HUDEP-2 (cell line): Measurements from ENCODE around the gene ME3.
"Not testable (repeated sequence)": the region's sequence is repeated elsewhere in the genome, so short reads cannot be mapped to it uniquely, and the experiment has no call there.

ENCODE experiments used
- DNase-seq, 76 experiments: peaks; one replicate each; lab custom pipeline; 2025; ENCODE audit not compliant: unreplicated experiment in 76 of 76; lab: John Stamatoyannopoulos, UW

The ME3 gene

DNA sequence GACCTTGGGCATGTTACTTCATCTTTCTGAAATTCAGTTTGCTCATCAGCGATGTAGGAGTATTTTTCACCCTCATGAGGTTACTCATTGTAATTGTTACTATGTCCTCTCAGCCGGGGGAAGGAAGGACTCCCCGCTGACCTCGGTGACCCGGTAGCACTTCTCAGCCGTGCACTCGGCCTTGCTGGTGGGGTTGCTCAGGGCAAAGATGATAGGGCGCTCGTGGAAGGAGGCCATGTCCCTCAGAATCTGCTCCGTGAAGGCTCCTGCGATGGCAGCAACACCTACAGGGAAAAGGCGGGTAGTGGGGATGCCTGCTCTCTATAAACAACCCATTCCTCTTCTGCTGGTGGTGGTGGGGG is 225.5 kb downstream of the ME3 start:
- DNase-seq = no peak

DNA sequence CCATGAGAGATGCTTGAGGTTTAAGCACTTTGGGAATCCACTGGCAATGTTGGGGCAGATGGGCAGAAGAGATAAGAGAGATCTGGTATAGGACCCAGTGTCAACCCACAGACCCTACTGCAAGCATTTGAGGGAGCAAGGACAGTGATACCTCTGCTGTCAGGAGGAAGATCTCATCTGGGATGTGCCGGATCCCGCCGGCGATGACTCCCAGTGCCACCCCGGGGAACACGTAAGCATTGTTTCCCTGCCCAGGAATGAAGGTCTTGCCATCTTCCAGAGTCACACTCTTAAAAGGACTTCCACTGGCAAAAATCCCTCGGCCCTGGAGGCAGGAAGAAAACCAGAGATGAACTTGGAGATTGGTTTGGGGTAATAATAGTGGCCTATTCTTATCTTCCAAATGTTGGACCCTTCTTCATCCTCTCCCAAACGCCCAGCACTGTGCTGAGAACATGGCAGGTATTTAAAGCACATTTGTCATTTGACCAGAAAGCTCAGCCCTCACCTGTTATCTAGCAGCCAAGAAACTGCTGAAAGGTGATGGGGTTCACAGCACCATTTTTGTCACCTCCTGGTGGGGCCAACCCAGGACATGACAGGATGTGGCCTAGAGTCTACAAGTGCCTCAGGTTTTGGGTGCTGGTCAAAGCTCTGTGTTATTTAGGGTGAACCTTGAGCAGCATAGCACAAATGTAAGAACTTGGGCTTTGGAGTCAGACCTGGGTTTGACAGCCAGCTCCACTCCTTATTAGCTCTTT is 226.1 kb downstream of the ME3 start:
- DNase-seq = no peak

DNA sequence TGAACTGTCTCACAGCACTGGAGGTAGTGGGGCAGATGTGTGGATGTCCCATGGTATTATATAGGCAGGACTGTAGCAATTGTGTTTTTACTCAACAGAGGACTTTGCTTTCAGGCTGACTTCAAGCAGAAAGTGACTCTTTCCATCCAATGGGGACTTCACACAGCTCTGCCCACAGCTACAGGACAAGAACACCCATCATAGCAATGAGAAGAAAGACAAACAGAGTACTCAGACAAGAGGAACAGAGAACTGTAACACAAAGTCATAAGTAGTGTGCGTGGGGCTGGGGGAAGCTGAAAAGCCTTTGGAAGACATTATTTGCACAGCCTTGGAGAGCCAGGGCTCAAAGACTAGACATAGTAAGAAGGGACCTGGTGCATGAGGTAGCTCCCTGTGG is 227.4 kb downstream of the ME3 start:
- no peak for DNase-seq

DNA sequence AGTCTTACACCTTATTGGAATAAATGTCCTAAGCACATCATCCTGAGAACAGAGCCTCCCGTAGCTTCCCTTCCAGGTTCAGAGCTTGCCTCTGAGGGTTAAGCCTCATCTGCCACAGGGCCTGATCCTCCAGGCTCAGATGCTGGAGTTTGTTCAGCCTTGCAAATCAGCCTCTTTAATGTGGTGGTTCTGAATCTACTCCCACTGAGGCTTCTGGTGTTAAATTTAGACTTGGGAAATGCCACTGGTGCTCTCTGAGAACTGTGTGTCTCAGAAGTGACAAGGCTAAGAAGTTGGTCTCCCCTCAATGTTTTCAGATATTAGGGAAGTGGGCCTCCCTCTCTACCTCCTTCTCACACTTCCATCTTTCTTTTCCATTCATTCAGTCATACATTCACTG is 229.0 kb downstream of the ME3 start:
- no peak for DNase-seq

DNA sequence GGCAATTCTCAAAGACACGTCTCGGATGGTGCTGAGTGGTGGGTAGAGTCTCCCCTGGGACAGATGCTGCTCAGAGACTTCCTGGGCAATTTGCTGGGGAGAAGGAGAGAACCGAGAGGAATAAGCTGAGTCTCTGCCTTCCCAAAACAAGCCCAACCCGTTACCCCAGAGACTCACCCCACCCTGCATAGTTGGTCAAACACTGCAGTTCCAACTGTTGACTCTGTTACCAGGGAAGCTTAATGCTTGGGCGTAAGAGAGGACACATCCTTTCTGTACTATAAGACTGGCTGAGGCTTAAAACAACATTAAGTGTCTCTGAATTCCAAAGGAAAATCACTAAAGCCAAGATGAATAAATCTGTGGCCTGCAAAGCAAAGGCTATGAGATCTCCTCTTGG is 229.6 kb downstream of the ME3 start:
- no peak for DNase-seq

DNA sequence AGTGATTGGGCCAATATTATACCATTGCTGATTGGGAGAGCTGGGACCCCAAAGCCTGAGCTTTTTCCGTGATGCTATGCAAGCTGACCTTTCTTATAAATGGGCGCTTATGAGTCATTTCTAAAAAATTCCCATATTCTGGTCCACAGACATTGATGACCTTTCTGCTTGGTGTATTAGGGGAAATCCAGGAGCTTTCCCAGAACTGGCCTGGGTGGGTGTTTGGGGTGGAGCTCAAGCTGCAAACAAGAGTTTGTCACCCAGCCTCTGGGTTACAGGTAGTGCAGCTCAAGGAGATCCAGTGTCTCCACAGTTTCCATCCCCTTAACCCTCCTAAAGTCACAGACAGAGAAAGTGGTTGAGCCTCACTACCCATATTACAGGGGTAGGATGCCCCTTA is 230.0 kb downstream of the ME3 start:
- no peak for DNase-seq

DNA sequence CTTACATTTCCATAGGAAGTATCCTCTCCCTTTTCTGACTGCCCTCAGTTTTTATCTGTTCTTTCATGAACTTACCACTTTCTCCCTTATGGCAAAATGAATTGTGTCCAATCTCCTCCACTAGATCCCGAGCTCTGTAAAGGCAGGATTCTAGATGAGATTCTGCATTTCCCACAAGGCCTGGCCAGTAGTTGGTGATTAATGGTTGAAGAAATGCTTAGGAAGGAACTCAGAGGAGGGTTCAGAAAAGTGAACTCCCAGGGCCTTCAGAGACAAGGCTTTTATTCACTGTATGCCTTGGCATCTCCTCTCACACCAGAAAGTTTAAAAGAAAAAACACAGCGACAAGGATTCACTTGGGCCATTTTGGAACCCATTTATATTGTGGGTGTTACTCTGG is 231.6 kb downstream of the ME3 start:
- no peak for DNase-seq

DNA sequence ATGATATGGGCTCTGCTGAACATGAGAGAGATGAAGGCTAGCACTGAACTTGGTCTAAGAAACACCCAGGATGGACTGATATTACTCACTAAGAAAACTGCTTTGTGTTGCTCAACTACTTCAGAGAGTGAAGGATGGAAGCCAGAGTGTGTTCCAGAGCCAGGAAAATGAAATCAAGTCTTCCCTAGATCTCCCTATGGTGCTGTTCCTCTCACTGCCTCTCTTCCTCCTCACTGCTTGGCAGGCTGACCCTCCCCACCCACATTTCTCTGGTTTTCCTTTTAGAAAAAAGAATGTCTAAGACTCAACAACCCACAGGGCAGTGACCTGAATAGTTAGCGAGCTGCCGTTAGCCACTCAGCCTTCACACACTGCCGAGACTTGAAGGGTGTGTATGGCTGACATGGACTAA is 232.1 kb downstream of the ME3 start:
- no peak for DNase-seq

DNA sequence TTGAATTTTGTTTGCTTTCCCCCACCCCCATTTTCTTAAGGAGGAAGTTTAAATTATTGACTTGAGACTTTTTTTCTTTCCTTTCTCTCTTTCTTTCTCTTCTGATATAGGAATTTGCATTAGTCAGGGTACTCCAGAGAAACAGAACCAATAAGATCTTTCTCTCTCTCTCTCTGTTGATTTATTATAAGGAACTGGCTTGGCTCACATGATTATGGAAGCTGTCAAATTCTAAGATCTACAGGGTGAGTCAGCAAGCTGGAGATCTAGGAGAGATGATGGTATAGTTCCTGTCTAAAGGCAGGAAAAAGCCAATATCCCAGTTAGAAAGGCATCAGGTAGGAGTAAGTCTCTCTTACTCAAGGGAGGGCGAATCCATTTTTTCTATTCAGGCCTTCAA is 233.7 kb downstream of the ME3 start:
- DNase-seq = no peak

DNA sequence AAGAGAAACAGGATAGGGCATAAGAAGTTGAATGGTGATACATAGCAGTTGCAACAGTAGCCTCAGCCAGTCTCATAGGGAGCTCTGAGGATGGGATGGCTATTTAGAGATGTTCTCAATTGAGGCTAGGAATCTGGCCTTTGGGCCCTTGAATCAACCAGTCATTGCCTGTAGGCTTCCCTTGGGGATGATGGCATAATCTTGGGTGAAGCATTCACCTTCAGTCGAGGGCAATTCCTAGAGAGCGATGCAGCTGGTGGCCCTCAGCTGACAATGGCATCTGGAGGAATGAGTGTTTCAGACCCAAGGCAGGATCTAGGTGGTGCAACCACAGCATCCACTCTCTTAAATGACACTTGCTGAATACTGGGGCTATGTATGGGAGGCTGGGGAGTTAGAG is 236.7 kb downstream of the ME3 start:
- no peak for DNase-seq

DNA sequence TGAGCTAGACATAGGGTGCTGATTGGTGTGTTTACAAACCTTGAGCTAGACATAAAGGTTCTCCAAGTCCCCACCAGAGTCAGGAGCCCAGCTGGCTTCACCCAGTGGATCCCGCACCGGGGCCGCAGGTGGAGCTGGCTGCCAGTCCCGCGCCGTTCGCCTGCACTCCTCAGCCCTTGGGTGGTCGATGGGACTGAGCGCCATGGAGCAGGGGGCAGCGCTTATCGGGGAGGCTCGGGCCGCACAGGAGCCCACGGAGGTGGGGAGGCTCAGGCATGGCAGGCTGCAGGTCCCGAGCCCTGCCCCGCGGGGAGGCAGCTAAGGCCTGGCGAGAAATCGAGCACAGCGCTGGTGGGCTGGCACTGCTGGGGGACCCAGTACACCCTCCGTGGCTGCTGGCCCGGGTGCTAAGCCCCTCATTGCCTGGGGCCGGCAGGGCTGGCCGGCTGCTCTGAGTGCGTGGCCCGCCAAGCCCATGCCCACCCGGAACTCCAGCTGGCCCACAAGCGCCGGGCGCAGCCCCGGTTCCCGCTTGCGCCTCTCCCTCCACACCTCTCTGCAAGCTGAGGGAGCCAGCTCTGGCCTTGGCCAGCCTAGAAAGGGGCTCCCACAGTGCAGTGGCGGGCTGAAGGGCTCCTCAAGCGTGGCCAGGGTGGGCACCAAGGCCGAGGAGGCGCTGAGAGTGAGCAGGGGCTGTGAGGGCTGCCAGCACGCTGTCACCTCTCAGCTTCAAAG is 238.9 kb downstream of the ME3 start:
- DNase-seq = not testable (repeated sequence)

DNA sequence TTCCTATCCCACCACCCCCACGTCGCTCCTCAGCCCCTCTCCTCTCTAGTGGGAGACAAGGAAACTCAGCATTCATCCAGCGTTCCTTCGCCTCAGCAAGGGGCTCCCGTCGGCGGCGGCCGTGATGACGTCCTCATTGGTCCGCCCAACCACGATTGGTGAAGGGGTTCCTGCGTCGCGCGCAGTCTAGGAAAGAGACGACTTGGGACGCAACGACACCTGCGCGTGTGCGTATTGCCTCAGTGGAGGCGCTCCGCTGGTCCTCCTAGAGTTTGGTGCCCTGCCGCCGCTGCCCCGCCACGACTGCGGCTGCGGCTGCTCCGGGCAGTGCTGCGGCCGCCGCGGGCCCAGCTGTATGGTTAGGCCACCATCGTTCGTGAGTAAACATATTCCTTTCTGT is 241.2 kb downstream of the ME3 start:
- no peak for DNase-seq

DNA sequence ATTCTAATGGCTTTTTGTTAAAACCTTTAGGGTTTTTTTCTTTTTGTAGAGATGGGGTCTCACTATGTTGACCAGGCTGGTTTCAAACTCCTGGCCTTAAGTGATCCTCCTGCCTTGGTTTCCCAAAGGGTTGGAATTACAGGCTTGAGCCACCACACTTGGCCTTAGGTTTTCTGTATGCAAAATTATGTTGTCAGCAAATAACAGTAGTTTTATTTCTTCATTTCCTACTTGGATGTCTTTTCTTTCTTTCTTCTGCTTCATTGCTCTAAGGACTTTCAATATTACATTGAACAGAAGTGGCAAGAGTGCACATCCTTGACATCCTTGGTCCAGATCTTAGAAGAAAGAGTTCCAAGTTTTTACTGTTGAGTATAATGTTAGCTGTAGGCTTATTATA is 245.0 kb downstream of the ME3 start:
- DNase-seq = no peak

DNA sequence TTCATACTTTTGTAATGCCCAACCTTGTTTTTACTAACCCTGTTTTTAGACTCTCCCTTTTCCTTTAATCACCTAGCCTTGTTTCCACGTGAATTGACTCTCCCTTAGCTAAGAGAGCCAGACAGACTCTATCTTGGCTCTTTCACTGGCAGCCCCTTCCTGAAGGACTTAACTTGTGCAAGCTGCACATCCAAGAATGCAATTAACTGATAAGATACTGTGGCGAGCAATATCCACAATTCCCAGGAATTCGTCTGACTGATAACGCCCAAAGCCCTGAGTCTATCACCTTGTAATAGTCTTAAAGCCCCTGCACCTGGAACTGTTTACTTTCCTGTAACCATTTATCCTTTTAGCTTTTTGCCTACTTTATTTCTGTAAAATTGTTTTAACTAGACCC is 248.9 kb downstream of the ME3 start:
- DNase-seq = not testable (repeated sequence)

DNA sequence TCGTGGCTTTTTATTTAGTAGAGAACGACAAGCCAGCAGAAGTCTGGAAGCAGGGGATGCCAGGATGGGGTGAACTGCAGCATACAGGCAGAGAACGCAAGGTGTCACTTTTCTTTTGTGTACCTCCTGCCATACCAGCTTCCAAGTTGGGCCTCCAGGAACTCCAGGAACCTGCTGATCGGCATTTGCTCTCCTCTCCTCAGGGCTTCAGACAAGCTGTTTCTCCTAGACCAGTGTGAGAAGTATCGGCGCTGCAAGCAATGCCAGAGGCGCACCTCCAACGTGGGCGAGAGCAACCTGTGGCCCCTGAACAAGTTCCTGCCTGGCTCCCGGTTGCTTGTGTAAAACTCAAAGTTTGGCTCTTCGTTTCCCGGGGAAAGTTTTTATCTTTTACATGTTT is 250.0 kb downstream of the ME3 start:
- DNase-seq = no peak

DNA sequence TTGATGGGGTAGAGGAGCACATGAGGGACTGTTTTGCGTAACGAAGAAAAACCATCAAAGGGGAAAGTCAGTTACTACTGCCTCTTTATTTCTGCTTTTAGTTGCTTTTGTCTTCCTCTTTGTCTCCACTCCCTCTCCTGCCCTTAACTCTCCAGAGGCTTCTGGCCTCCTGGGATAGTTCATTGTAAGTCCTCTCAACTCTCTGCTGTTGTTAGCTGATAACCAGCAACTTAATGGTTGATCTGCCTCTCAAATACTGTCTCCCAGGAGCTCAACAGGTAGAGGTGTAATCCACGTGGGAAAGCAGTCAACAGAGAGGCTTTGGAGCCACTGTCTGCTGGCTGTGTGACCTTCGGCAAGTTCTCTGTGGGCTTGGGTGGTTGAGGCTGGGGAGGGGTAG is 250.5 kb downstream of the ME3 start:
- DNase-seq = no peak

DNA sequence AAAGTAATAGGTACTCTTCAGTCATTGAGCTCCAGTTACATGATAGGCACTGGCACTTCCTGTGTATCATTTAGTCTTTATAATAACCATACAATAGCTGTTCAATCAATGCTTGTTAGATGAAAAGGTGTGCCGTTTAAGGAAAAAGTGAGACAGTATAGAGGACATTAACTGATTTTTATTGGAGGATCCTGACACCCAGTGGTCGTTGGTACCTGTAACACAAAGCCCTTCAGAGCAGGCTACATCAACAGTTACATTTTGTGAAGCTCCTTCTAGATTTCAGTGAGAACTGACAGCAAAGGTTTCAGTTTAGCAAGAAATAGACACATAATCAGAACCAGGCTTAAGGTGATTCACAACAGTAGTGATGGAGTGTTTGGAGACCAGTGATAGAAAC is 253.5 kb downstream of the ME3 start:
- DNase-seq = peak in 2 of 76 experiments; percentile 3 to 5

DNA sequence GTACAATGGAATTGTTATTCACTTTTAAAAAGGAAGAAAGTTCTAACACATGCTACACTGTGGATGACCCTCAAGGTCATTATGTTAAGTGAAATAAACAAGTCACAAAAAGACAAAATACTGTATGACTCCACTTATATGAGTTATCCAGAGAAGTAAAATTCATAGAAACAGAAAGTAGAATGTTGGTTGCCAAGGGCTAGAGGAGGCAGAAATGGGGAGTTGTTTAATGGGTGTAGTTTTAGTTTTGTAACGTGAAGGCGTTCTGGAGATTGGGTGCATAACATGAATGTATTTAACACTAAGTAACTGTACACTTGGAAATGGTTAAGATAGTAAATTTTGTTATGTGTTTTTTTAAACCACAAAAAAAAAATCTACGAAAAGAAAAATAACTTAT is 253.9 kb downstream of the ME3 start:
- no peak for DNase-seq

DNA sequence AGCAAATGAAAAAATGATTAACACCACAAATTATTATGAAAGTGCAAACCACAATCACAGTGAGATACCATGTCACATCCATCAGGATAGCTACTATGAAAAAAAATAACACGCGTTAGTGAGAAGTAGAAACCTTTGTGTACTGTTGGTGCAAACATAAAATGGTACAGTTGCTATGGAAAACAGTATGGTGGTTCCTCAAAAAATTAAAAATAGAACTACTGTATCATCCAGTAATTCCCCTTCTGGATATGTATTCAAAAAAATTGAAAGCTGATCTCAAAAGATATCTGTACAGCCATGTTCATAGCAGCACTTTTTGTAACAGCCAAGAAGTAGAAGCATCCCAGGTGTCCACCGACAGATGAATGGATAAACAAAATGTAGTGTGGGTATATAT is 254.3 kb downstream of the ME3 start:
- DNase-seq = no peak

DNA sequence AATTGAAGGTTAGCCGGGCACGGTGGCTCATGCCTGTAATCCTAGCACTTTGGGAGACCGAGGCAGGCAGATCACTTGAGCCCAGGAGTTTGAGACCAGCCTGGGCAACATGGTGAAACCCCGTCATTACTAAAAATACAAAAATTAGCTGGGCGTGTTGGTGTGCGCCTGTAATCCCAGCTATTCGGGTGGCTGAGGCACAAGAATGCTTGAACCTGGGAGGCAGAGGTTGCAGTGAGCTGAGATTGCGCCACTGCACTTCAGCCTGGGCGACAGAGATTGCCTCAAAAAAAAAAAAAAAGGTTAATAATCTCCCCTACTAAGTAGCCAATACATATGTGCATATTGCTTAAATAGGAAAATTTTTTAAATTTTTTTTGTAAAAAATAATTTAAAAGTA is 255.5 kb downstream of the ME3 start:
- DNase-seq = not testable (repeated sequence)

DNA sequence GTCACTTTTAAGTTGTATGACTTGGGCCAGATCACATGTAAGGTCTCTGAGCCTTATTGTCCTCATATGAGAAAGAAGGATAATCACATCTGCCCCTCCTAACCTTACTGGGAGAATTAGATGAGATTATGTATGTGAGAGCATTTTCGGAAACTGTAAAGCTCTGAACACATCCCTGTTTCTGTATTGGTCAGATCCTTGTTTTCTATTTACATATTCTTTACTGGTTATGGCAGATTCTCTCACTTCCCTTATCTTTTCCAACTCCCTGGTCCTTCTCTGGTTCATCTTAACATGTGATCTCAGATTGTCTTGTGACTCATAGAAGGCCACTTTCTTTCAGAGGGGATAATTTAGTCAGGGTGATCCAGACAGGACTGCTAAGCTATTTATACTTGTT is 255.9 kb downstream of the ME3 start:
- DNase-seq = peak in 16 of 76 experiments; percentile 2 to 47 (median 20)

DNA sequence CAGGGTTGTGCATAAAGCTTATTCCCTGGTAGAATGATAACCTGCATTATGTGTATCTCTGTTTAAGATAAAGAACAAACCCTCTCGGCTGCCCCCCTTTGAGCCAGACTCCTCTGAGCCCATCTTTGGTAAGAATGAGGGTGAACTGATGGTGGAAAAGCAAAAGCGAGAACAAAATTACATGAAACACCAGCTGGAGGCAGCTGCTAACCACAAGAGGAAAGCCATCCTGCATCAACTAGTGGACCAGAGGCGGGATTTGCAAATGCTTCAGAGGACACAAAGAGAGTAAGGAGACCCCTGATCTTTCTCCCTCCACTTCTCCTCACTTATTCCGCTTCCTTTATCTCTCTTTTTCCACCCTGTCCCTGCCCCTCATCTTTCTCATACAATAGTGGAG is 257.4 kb downstream of the ME3 start:
- no peak for DNase-seq
